Measurements from ENCODE around the gene TICAM1.

Gene TICAM1

DNA sequence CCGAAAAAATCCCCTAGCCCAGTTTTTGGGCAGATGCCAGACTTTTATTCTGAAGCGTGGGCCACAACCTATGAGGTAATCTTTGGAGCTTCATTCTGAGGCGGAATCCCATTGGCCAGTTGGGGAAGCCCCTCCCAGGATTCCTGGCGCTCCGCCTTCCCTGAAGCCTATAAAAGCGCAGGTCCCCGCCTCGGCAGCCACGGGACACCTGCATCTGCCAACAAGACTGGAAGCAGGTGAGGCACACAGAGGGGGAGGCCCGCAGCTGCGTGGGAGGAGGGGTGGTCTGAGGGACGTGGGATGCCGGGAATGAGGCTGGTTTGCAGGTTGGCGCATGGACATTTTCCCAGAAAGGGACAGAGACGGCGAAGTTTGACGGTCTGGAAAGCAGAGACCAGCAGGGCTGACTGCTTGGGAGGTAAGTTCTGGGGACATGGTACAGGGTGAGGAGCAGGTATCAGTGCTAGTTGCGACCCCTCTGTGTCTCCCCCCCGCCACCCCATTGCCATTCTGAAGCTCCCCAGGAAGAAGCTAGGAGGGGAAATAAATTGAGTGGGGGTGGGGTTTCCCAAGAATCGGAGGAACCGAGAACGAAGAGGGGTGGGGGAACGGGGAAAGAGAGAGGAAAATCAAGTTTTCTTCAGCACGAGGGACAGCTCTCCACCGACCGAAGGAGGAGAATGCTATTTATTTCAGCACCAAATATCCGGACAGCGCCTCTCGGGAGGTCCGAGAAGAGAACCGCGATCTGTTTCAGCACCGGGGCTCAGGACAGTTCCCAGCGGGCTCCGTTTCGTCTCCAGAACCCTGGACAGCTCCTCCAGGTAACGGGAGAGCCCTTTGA, 62.4 kb downstream of the TICAM1 start:
- peak; percentile 56 to 64 for DNase-seq (ENCODE audit: low read depth in 2 of 2)
